Neural cell (in vitro differentiated cells): ENCODE measurements around the gene COG5. TPM values are rescaled to one million over a fixed set of nuclear protein-coding genes. Genes with fewer than 3 reads are reported as not detected.

Experiments
- H2AFZ ChIP-seq: fragments of 200-600, 300-800 bp; sonication (generic), shearing (Covaris generic); 2 replicates; pipeline ENCODE4 v1.6.0; 2014; ENCODE audit warnings: low read depth, mild to moderate bottlenecking, antibody characterized with exemption, low read length, moderate library complexity
- H3F3A ChIP-seq: fragments of 200-600 bp; shearing (Covaris generic); 2 replicates; pipeline ENCODE4 v1.6.1; 2016; ENCODE audit warnings: mild to moderate bottlenecking, moderate library complexity, mixed read lengths, antibody characterized with exemption, low read length; ENCODE audit not compliant: insufficient read depth, poor library complexity, severe bottlenecking
- H3K27ac ChIP-seq: fragments of 200-600, 300-800 bp; sonication (generic), shearing (Covaris generic); 2 replicates; pipeline ENCODE4 v1.5.1; 2014; ENCODE audit warnings: mild to moderate bottlenecking, low read length, moderate library complexity
- H3K27me3 ChIP-seq: fragments of 300-800, 200-600 bp; sonication (generic), shearing (Covaris generic); 2 replicates; pipeline ENCODE4 v1.6.0; 2014; ENCODE audit warnings: mild to moderate bottlenecking, low read depth, low read length, moderate library complexity; ENCODE audit not compliant: insufficient read depth
- H3K36me3 ChIP-seq: fragments of 300-800, 200-600 bp; sonication (generic), shearing (Covaris generic); 2 replicates; pipeline ENCODE4 v1.5.1; 2014; ENCODE audit warnings: mild to moderate bottlenecking, antibody characterized with exemption, low read length, moderate library complexity; ENCODE audit not compliant: insufficient read depth
- H3K4me2 ChIP-seq: fragments of 300-800, 200-600 bp; sonication (generic), shearing (Covaris generic); 2 replicates; pipeline ENCODE4 v1.6.0; 2014; ENCODE audit warnings: mild to moderate bottlenecking, low read length
- H3K4me3 ChIP-seq: fragments of 300-800, 200-600 bp; sonication (generic), shearing (Covaris generic); 2 replicates; pipeline ENCODE4 v1.5.1; 2014; ENCODE audit warnings: mild to moderate bottlenecking, low read length, moderate library complexity
- H3K79me2 ChIP-seq: fragments of 200-600 bp; shearing (Covaris generic); replicated peaks from 2 replicates; pipeline ENCODE4 v1.6.0; 2014; ENCODE audit warnings: mild to moderate bottlenecking, low read length, moderate library complexity; ENCODE audit not compliant: insufficient read depth
- H3K9ac ChIP-seq: fragments of 300-800, 200-600 bp; sonication (generic), shearing (Covaris generic); 2 replicates; pipeline ENCODE4 v1.6.1; 2016; ENCODE audit warnings: mild to moderate bottlenecking, low read length, mixed read lengths
- H3K9me2 ChIP-seq: fragments of 200-600 bp; shearing (Covaris generic); 2 replicates; pipeline ENCODE4 v1.6.1; 2016; ENCODE audit warnings: mild to moderate bottlenecking, low read length, mixed read lengths; ENCODE audit not compliant: insufficient read depth
- H3K9me3 ChIP-seq: fragments of 200-600, 300-800 bp; sonication (generic), shearing (Covaris generic); 2 replicates; pipeline ENCODE4 v1.6.1; 2016; ENCODE audit warnings: mild to moderate bottlenecking, mixed run types, low read length, moderate library complexity, mixed read lengths
- H4K20me1 ChIP-seq: fragments of 200-600 bp; shearing (Covaris generic); 2 replicates; pipeline ENCODE4 v1.6.1; 2016; ENCODE audit warnings: mild to moderate bottlenecking, mixed run types; ENCODE audit not compliant: insufficient read depth
- EP300 ChIP-seq: fragments of 450-650 bp; conservative IDR thresholded peaks from 2 replicates; pipeline ENCODE4 v1.6.1; 2014; ENCODE audit warnings: antibody characterized with exemption, mild to moderate bottlenecking, moderate library complexity; ENCODE audit not compliant: poor library complexity, severe bottlenecking
- EZH2 ChIP-seq: fragments of 200-600, 300-800 bp; shearing (Covaris generic), sonication (generic); IDR thresholded peaks from 2 replicates; pipeline ENCODE4 v1.6.1; 2014; ENCODE audit warnings: antibody characterized with exemption, low read length, borderline replicate concordance, mild to moderate bottlenecking; ENCODE audit not compliant: insufficient read depth, poor library complexity, severe bottlenecking
- MXI1 ChIP-seq: fragments of 450-650 bp; conservative IDR thresholded peaks from 2 replicates; pipeline ENCODE4 v1.6.1; 2014; ENCODE audit warnings: antibody characterized with exemption, mild to moderate bottlenecking; ENCODE audit not compliant: poor library complexity, severe bottlenecking
- POLR2AphosphoS5 ChIP-seq: IDR thresholded peaks from 2 replicates; pipeline ENCODE4 v1.6.1; 2012
- RAD21 ChIP-seq: fragments of 450-650 bp; conservative IDR thresholded peaks from 2 replicates; pipeline ENCODE4 v1.6.1; 2014; ENCODE audit warnings: antibody characterized with exemption, mild to moderate bottlenecking, moderate library complexity
- SMC3 ChIP-seq: fragments of 450-650 bp; conservative IDR thresholded peaks from 2 replicates; pipeline ENCODE4 v1.6.1; 2014; ENCODE audit warnings: antibody characterized with exemption, mild to moderate bottlenecking, moderate library complexity; ENCODE audit not compliant: poor library complexity
- TAF1 ChIP-seq: IDR thresholded peaks from 2 replicates; pipeline ENCODE4 v1.6.1; 2012; ENCODE audit warnings: low read depth
- polyA plus RNA-seq: library from polyadenylated mRNA; depleted of rRNA; stranded (reverse); fragments of >200 nt; gene quantifications from 2 replicates; pipeline ENCODE4 v1.2.3, GENCODE V29; 2014
- TF ChIP-seq, protein P1 (sequence below): IDR thresholded peaks from 2 replicates; pipeline ENCODE4 v1.6.1; 2012; ENCODE audit warnings: borderline replicate concordance
- TF ChIP-seq, protein P2 (sequence below): fragments of 450-650 bp; IDR thresholded peaks from 2 replicates; pipeline ENCODE4 v1.5.1; 2014; ENCODE audit warnings: antibody characterized with exemption, mild to moderate bottlenecking, moderate library complexity; ENCODE audit not compliant: poor library complexity, severe bottlenecking

Gene COG5
- polyA plus RNA-seq, 1 donor from 2014 or later: 13.3 TPM

- no peaks in the 10 kb centered on the region for H3K9me2 ChIP-seq
- no peaks in the 10 kb centered on the region for H3K27me3 ChIP-seq
- no peaks in the 10 kb centered on the region for H3F3A ChIP-seq
- H3K9me3 ChIP-seq: no peaks in the 10 kb centered on the region
- TF ChIP-seq, protein P1, sequence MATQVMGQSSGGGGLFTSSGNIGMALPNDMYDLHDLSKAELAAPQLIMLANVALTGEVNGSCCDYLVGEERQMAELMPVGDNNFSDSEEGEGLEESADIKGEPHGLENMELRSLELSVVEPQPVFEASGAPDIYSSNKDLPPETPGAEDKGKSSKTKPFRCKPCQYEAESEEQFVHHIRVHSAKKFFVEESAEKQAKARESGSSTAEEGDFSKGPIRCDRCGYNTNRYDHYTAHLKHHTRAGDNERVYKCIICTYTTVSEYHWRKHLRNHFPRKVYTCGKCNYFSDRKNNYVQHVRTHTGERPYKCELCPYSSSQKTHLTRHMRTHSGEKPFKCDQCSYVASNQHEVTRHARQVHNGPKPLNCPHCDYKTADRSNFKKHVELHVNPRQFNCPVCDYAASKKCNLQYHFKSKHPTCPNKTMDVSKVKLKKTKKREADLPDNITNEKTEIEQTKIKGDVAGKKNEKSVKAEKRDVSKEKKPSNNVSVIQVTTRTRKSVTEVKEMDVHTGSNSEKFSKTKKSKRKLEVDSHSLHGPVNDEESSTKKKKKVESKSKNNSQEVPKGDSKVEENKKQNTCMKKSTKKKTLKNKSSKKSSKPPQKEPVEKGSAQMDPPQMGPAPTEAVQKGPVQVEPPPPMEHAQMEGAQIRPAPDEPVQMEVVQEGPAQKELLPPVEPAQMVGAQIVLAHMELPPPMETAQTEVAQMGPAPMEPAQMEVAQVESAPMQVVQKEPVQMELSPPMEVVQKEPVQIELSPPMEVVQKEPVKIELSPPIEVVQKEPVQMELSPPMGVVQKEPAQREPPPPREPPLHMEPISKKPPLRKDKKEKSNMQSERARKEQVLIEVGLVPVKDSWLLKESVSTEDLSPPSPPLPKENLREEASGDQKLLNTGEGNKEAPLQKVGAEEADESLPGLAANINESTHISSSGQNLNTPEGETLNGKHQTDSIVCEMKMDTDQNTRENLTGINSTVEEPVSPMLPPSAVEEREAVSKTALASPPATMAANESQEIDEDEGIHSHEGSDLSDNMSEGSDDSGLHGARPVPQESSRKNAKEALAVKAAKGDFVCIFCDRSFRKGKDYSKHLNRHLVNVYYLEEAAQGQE: no peak
- TF ChIP-seq RAD21 (no peak), EP300 (no peak), EZH2 (no peak), MXI1 (no peak), TAF1 (no peak), POLR2AphosphoS5 (no peak), SMC3 (no peak)
- TF ChIP-seq, protein P2, sequence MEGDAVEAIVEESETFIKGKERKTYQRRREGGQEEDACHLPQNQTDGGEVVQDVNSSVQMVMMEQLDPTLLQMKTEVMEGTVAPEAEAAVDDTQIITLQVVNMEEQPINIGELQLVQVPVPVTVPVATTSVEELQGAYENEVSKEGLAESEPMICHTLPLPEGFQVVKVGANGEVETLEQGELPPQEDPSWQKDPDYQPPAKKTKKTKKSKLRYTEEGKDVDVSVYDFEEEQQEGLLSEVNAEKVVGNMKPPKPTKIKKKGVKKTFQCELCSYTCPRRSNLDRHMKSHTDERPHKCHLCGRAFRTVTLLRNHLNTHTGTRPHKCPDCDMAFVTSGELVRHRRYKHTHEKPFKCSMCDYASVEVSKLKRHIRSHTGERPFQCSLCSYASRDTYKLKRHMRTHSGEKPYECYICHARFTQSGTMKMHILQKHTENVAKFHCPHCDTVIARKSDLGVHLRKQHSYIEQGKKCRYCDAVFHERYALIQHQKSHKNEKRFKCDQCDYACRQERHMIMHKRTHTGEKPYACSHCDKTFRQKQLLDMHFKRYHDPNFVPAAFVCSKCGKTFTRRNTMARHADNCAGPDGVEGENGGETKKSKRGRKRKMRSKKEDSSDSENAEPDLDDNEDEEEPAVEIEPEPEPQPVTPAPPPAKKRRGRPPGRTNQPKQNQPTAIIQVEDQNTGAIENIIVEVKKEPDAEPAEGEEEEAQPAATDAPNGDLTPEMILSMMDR: no peak
- no peak overlapping the region for H3K4me2 ChIP-seq
- H3K27ac ChIP-seq: no peak overlapping the region
- no peak overlapping the region for H2AFZ ChIP-seq
- no peak overlapping the region for H3K9ac ChIP-seq
- no peaks in the 10 kb centered on the region for H3K79me2 ChIP-seq
- H3K36me3 ChIP-seq: no peaks in the 10 kb centered on the region
- no peaks in the 10 kb centered on the region for H4K20me1 ChIP-seq
- H3K4me3 ChIP-seq: no peak overlapping the region
These were observed 311.8 kb downstream of the COG5 start for GRCh38 chr7:107251963-107252362.

GRCh38 chr7:107248551-107249316, 315.0 kb downstream of the COG5 start:
- H3K4me2 ChIP-seq: no peak overlapping the region

More at GRCh38 chr7:107248551-107249316, 315.0 kb downstream of the COG5 start:
- no peaks in the 10 kb centered on the region for H3F3A ChIP-seq
- no peaks in the 10 kb centered on the region for H3K79me2 ChIP-seq
- H4K20me1 ChIP-seq: no peaks in the 10 kb centered on the region
- TF ChIP-seq MXI1: no peak
- no peak for TF ChIP-seq EP300
- TF ChIP-seq EZH2: no peak
- TF ChIP-seq, protein P2: no peak
- TF ChIP-seq TAF1: no peak
- TF ChIP-seq, protein P1: no peak
- TF ChIP-seq SMC3: no peak
- no peak for TF ChIP-seq RAD21
- no peak for TF ChIP-seq POLR2AphosphoS5
- peaks cover 4% of the 10 kb centered on the region for H3K9me3 ChIP-seq
- H2AFZ ChIP-seq: no peak overlapping the region
- H3K9ac ChIP-seq: no peak overlapping the region
- no peak overlapping the region for H3K27ac ChIP-seq
- no peak overlapping the region for H3K4me3 ChIP-seq
- no peaks in the 10 kb centered on the region for H3K9me2 ChIP-seq
- no peaks in the 10 kb centered on the region for H3K36me3 ChIP-seq
- no peaks in the 10 kb centered on the region for H3K27me3 ChIP-seq
